IPS DF 19.7 (cell line): Measurements from ENCODE around the gene TIA1.
"Not testable (repeated sequence)": the region's sequence is repeated elsewhere in the genome, so short reads cannot be mapped to it uniquely, and the experiment has no call there.

ENCODE experiments used
- DNase-seq: peaks from one replicate; pipeline ENCODE4 v3.0.0-alpha.2; 2013; ENCODE audit warnings: low read depth, low spot score

Gene TIA1

DNA sequence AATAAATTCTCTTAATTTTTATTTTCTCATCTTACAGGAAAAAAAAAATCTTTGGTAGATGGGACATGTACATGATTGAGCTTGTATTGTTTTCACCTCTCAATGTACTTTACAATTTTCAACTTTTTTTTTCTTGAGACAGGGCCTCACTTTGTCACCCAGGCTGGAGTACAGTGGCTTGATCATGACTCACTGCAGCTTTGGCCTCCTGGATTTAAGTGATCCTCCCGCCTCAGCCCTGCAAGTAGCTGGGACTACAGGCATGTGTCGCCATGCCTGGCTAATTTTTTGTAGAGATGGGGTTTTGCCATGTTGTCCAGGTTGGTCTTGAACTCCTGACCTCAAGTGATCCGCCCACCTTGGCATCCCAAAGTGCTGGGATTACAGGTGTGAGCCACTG lies 25.1 kb downstream of the TIA1 start:
- DNase-seq: not testable (repeated sequence)

DNA sequence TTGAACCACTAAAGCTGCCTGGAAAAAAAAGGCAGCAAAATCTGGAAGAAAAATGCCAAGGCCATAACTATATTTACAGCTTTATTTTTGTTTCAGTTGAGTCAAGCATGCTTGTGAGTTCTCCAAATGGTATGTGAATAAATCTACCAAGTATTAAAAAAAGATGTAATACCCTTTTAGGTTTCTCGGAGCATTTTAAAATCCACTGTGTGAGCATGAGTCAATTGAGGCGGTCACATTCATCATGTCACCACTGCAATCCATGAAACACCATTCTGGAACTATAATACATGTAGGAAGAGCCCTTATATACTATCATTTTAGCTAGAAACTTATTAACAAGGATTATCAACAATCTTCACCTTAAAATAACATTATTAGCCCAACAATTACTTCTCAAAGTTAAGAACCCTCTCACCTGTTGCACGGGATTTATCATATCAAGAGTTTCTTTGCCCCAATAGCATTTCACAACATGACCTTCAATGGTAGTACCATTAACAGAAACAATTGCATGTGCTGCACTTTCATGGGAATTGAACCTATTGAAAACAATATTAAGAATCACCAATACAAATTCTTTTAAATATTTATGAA lies 33.4 kb downstream of the TIA1 start:
- no peak for DNase-seq

DNA sequence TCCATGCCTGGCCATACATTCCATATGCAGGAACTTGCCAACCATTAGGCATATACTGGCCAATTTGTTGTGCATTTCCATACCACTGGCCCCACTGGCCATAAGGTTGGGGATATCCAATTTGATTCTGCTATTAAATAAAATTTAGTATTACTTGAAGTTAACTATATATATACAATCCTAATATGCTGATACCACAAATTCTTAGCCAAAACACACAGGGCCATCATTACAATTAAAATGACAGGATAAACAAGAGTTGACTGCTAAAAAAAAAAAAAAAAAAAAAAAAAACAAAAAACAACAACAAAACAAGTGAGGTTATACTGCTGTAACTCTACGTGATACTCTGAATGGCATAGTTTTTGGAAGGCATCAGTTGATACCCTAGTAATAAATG lies 34.1 kb downstream of the TIA1 start:
- no peak for DNase-seq

DNA sequence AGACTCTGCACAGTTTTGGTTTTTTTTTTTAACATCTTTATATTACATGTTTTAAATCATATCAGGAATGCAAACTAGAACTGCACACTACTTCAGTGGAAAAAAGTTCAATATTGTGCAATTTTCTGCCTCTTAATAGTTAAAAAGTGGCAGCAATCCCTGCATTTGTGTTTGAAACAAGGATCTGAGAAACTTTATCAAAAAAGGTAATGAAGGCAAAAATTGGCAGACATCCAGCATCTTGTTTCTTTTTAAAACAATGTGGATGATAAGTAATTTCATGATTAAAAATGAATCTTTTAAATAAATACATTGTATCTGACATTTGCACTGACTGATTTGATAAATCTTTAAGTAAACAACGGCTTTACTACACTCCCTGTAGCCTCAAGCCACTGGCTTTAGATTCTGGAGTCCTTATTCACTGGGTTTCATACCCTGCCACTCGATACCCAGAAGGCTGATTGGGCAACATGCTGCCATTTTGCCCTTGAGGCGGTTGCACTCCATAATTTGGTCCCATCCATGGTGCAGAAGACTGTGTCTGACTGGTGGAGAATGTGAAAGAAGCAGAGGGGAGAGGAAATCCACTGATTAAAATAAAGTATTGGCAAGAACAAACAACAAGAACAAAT lies 36.0 kb downstream of the TIA1 start:
- no peak for DNase-seq

DNA sequence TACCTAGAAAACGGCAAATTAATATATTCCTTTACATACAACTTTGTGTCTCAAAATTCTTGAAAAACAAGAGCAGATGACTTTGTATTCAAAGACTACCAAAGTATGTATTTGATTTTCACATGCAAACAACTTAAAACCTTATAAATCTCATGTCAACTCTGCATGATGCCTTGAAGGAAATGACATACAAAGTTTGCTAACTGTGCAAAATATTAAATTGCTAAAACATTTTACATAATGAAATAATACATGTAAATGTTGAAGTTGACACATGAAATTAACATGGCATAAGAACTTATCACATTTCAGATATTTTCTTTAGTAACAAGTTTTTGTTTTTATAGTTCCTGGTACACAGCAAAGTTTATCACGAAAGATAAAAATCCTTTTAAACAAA lies 36.8 kb downstream of the TIA1 start:
- no peak for DNase-seq

DNA sequence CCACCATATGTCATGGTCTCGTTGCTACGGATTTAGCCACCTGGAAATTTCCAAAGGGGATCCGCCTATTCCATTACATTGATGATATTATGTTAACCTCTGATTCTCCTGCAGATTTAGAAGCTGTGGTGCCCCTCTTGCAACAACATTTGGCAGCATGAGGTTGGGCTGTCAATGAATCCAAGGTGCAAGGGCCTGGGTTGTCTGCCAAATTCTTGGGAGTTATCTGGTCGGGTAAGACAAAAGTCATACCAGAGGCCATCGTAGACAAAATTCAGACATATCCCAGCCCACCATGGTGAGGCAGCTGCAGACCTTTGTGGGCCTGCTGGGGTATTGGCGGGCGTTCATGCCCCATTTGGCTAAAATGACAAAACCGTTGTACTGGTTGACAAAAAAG lies 44.0 kb downstream of the TIA1 start:
- DNase-seq: no peak

DNA sequence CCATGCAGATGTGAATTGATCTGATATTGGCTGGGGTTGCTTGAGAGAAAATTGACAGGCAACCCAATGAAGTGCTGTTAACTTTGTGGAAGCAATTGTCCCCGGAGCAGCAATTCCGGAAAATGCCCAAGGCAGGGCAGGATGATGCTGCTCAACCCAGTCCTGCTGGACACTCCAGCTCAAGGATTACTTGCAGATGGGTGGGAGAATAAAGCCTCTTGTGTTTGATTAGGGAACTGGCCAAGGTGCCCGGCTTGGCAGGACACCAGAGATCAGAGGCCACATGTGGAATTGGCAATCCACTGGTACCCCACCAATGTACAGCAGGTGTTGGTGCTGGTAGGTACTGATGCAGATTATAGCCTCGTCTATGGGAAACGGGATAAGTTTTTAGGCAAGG lies 45.3 kb downstream of the TIA1 start:
- DNase-seq: no peak

DNA sequence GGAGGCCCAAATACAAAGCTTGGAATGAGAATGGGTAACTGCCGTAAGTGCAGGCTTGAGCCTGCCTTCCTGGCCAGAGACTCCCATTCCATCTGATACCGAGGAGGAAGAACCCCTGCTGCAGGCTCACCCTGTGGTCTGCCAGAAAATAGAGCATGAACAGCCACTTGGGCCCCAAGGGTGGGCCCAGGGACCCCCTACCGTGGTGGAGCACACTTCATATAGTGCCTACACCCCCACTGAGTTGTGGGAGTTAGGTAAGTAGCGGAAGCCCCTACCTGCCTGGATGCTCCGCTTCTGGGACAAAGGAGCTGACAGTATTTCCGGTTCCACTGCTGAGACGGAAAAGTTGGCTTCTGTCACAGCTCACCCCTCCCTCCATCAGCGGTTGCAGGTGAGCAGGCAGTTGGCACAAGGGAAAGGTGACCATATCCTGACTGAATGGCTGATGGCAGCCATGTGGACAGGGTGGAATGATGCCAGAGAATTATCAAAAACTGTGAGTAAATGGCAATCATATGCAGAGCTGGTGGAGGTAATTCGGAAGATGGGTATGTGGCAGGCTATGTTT lies 46.1 kb downstream of the TIA1 start:
- no peak for DNase-seq

DNA sequence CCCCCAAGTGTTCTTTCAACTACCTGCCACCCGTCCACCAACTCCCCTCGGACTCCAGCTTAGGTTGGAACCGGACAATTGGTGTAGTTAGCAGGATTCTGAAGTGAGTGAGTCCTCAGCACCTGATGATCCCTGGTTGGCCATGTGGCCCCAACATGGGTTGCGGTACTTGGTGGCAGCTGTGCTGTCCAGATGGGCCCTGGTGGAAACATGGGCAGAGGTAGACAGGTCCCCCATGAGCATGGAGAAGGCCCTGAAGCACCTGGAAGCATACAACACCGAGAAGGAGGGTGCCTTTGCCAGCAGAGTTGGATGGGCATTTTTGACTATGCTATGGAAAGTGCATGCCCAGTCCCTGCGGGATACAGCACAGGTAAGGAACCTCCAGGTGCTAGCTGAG lies 46.6 kb downstream of the TIA1 start:
- DNase-seq: no peak

DNA sequence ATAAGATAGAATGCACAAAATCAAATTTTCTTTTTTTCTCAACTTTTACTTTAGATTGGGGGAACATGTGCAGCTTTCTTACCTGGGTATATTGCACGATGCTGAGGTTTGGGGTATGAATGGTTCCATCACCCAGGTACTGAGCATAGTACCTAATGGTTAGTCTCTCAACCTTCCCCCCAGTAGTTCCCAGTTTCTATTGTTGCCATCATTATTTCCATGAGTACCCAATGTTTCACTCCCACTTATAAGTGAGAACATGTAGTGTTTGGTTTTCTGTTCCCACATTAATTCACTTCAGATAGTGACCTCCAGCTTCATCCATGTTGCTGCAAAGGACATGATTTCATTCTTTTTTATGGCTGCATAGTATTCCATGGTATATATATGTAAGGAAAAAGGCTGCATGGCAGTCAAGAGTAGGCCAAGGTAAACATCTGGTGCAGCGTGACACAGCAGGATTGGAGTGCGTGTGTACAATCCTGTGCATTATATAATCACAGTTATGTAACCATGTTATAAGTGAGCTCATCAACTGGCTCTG lies 47.1 kb downstream of the TIA1 start:
- DNase-seq: no peak

DNA sequence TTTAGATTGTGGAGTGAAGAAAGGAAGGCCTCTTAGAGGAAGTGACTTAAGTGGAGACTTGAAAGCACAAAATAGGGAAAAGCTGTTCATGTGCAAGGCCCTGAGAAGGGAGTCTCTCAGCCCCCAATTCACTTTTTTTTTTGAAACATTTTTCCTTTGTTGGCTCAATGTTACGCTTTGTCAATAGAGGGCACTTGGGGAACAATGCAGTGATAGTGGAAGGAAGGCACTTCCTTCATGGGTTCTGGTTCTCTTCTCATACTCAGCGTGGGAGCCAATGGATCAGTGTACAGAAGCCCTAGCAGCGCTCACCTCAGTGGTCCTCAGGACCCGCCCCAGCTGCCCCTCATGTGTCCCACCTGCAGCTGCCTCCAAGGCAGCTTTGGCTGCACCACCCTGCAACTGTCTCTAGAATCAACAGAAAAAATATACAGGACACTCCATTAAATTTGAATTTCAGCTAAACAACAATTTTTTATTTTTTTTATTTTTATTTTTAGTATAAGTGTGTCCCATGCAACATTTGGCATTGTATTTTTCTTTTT lies 49.0 kb downstream of the TIA1 start:
- no peak for DNase-seq

DNA sequence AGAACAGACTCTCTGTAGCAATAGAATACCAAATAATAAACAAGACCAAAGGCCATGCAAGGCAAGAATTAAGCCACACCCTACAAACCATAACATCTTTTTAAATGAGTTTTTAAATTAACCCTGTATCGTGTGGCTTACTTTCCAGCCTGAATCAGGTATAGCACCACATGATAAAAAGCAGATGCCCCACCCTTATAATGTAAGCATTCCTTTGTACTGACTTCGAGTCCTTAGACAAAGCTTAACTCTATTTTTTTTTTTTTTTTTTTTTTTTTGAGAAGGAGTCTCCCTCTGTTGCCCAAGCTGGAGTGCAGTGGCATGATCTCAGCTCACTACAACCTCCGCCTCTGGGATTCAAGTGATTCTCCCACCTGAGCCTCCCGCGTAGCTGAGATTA lies 55.9 kb downstream of the TIA1 start:
- DNase-seq: no peak

DNA sequence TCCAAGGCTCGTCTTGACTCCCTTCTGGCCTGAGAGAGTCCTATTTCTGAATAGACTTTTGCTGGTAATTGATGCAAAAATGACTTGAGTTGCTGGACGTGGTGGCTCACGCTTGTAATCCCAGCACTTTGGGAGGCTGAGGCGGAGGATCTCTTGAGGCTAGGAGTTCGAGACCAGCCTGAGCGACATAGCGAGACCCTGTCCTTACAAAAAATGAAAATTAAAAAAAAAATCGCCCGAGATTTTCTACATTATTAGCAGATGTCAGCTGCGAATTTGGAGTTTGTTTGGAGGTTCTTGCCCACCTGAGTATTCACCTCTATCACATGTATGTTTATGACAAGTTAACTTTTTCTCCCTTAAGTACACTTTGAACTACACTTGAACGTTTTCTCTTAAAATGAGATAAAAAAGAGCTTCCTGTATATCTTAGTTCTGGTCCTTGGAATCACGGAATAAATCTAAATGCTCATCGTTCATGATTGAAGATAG lies 57.1 kb downstream of the TIA1 start:
- DNase-seq: no peak

DNA sequence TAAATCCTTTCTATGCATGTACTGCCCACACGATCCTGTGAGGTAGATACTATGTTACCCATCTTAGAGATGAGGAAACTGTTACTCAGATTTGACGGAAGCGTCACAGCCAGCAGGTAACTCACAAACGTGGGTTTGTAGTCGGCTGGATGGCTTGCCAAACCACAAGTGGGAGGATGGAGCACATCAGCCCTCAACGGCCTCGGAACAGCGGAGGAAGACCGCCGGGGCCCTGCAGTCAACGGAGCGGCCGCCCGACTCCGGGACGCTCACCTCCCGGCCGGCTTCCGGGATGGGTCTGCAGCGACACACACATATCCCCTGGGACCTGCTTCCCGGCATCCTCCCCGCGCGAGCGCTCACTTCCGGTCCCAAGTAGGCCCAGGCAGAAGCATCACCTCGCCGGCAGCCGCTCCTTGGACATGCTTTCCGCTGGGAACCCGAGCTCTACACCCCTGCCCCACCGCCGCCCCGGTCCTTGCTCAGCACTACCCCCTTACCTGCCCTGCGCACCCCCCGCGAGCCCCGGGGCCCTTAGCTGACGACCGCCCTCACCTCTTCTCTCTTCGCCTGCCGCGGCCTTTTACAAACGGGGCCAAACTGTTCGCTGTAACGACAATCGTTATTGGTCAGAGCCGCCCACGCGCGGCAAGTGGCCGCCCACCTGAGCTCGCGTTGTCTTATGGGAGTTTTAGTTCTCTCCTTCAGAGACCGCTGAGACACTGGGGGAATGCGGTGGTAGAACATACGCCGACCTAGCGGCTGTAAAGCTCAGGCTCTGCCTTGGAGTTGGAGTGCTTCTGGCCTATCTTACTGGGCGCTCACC lies 57.8 kb downstream of the TIA1 start, which contains the start of gene C2orf42:
C2orf42 (minus strand) TSS at position 602 of the 826 bp plus-strand sequence. CDS start 9,034 bp downstream, outside the sequence.
- DNase-seq: peak; percentile 95

DNA sequence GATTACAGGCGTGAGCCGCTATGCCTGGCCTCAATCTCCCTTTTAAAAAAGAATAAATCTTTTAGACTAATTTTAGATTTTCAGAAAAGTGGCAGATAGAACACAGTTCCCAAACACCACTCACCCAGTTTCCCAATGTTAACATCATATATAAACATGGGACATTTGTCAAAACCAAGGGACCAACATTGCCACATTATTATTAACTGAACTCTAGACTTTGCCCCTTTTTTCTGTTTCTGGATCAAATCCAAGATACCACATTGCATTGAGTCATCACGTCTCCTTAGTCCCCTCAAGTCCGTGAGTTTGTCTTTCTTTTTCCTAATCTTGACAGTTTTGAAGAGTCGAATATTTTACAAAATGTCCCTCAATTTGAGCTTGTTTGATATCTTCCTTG lies 60.0 kb downstream of the TIA1 start:
- DNase-seq: no peak

DNA sequence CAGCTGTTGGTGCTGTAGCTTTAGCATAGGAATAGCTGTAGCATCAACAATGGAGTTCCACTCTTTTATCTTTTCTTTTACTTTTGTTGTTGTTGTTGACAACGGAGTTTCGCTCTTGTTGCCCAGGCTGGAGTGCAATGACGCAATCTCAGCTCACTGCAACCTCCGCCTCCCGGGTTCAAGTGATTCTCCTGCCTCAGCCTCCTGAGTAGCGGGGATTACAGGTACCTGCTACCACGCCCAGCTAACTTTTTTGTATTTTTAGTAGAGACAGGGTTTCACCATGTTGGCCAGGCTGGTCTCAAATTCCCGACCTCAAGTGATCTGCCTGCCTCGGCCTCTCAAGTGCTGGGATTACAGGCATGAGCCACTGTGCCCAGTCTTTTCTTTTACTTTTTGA lies 61.3 kb downstream of the TIA1 start:
- DNase-seq: not testable (repeated sequence)

DNA sequence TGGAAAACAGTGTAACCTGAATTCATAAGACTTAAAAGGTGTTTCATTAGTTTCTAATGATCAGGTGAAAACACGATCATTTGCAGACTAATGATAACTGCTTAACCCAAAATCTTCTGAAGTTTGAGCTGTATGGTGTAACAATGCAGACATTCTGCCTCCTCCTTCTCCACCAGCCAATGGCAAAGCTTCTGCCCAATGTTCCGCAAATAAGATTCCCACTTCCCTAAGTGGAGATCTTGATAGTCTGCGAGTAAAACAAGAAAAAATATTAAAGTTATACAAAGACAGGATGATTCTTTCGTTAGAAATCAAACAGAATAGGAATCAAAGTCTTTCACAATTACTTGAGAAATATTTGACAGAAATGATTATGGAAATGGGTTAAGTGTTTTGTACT lies 65.7 kb downstream of the TIA1 start:
- DNase-seq: no peak

DNA sequence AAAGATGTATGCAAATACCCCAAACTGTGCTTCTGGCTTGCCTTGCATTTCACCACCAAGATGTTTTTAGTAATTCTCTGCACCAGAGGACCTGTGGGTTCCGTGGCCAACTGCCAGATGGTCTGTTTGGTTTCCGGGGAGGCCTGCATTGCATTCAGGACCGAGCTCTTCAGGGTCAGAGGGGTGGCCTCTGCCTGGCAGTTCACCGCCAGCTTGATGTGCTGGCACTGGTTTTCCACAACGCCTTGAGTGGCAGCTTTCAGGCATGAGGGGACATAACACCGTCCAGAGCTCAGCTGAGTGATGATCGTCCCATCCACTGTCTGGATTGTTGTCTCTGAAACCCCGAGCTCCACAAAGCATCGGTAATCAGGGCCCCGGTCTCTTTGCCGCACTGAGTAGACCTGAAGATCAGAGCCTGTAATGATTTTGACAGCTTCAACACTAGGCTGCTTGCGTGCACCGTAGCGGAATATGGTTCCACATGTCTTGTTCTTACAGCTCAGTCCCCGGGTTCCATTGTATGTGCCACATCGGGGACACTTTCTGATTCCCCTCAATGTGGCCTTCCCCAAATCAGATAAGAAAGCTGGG lies 67.0 kb downstream of the TIA1 start:
- DNase-seq: no peak

DNA sequence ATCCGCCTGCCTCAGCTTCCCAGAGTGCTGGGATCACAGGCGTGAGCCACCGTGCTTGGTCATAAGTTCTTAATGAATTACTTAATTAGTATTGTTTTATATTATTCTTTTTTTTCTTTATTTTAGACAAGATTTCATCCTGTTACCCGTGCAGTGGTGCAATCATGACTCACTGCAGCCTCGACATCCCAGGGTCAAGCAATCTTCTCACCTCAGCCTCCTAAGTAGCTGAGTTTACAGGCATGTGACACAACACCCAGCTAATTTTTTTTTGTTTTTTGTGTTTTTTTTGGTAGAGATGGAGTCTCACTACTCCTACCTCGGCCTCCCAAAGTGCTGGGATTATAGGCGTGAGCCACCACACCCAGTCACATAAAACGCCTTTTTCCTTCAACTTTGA lies 74.9 kb downstream of the TIA1 start:
- no peak for DNase-seq

DNA sequence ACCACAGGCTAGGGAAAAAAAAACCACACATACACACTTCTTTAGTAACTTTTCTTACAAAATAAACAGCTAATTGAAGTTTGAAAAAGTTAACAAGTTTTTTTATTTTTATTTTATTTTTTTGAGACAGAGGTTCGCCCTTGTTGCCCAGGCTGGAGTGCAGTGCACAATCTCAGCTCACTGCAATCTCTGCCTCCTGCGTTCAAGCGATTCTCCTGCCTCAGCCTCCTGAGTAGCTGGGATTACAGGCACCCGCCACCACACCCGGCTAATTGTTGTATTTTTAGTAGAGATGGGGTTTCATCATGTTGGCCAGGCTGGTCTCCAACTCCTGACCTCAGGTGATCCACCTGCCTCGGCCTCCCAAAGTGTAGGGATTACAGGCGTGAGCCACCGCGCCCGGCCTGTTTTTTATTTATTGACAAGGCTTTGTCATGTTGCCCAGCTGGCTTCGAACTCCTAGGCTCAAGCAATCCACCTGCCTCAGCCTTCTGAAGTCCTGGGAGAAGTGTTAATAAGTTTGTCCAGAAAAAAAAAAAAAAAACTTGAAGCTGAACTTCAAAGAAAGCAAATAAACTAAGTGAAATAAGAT lies 78.7 kb downstream of the TIA1 start:
- not testable (repeated sequence) for DNase-seq

DNA sequence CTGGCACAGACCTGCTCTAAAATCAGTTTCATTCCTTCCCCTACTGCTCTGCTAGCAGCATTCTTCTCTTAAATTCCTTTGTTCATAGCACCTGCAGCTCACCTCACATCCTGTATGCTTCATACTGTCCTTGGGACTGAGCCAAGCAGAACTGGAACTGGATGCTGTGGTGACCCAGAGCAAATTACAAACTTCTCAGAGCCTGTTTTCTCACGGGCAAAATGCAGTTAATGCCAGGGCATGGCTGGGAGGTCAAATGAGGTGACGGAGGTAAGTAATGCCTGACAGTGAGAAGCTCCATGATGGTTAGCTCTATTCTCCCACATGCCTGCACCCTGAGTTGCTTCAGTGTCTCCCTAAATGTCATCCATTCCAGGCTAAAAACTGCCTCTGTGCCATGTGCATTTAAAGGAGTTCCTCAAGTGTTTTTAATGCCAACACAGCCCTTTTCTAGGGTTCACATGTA lies 87.3 kb downstream of the TIA1 start:
- no peak for DNase-seq
